K562 (cell line): ENCODE measurements around the gene MAP4K4. TPM values are rescaled to one million over a fixed set of nuclear protein-coding genes. Genes with fewer than 3 reads are reported as not detected.

Source experiments
- ATAC-seq: fragments of 200-7000 bp; cut with Tn5 transposase; 3 replicates; pipeline ENCODE4 v1.9.1; 2020; ENCODE audit warnings: moderate library complexity
- BruUV-seq: library from RNA; stranded (reverse); fragments of 400-500 nt; replicated peaks from 2 replicates; lab custom pipeline; 2021; lab: Mats Ljungman, UMichigan
- CTCF ChIA-PET: fragments of 300-600 bp; formaldehyde crosslinking; extraction: SDS; loops from one replicate; lab custom pipeline; 2021; ENCODE audit warnings: low intra/inter-chr PET ratio; lab: Yijun Ruan, JAX
- POLR2A ChIA-PET: fragments of 300-600, 350-650 bp; sonication (Branson Sonifier 250); formaldehyde crosslinking; extraction: SDS; loops from one replicate; lab custom pipeline; 2021; ENCODE audit warnings: antibody characterized with exemption, inconsistent platforms; lab: Yijun Ruan, JAX
- DNase-seq, 4 experiments: peaks; one replicate each; pipeline versions ENCODE4 v3.0.0 to v3.0.0-alpha.2; 2011 to 2018; ENCODE audit warnings: low spot score in 3 of 4, mixed read lengths in 3 of 4; ENCODE audit errors: extremely low read depth in 1 of 4
- FAIRE-seq: peaks from 2 replicates; lab custom pipeline; 2011; peaks lifted over from hg19 to GRCh38; lab: Jason Lieb, UNC
- H2AFZ ChIP-seq: 2 replicates; pipeline ENCODE4 v1.6.0; 2011; ENCODE audit warnings: low read depth, low read length, control low read depth, inconsistent platforms
- H3K27ac ChIP-seq: fragments of 200-600 bp; 3 replicates; pipeline ENCODE4 v1.8.0; 2011; ENCODE audit warnings: low read depth, mild to moderate bottlenecking, control low read depth, inconsistent platforms, low read length, moderate library complexity, mixed read lengths; ENCODE audit errors: extremely low read depth
- H3K27me3 ChIP-seq, 2 experiments: fragments of 300-600 bp in 1 of 2; 2 replicates in 1 of 2; 3 replicates in 1 of 2; pipeline versions ENCODE4 v1.6.0 to v1.8.0; 2011; ENCODE audit warnings: inconsistent platforms in 2 of 2, low read length in 2 of 2, mild to moderate bottlenecking in 1 of 2, mixed read lengths in 1 of 2, moderate library complexity in 1 of 2; ENCODE audit not compliant: control insufficient read depth in 2 of 2, insufficient read depth in 2 of 2
- H3K36me3 ChIP-seq: fragments of 300-600 bp; 3 replicates; pipeline ENCODE4 v1.8.0; 2011; ENCODE audit warnings: mild to moderate bottlenecking, low read length, inconsistent platforms; ENCODE audit not compliant: control insufficient read depth, insufficient read depth
- H3K4me1 ChIP-seq, 2 experiments: fragments of 200-600 bp in 1 of 2; replicated peaks in 1 of 2; 2 replicates in 1 of 2; 3 replicates in 1 of 2; pipeline versions ENCODE4 v1.5.1 to v1.8.0; 2011; ENCODE audit warnings: inconsistent platforms in 2 of 2, low read length in 2 of 2, mild to moderate bottlenecking in 1 of 2, mixed read lengths in 1 of 2, moderate library complexity in 1 of 2; ENCODE audit not compliant: control insufficient read depth in 2 of 2, insufficient read depth in 2 of 2
- H3K4me2 ChIP-seq: 2 replicates; pipeline ENCODE4 v1.6.1; 2011; ENCODE audit warnings: low read length, control low read depth, inconsistent platforms, mixed read lengths; ENCODE audit not compliant: insufficient read depth
- H3K4me3 ChIP-seq: fragments of 200-600 bp; sonication (generic), shearing (Covaris generic); 2 replicates; pipeline ENCODE4 v1.5.1; 2016; ENCODE audit warnings: control low read depth, inconsistent platforms
- H3K79me2 ChIP-seq: fragments of 200-600 bp; 3 replicates; pipeline ENCODE4 v1.8.0; 2011; ENCODE audit warnings: low read length, inconsistent platforms; ENCODE audit not compliant: control insufficient read depth, insufficient read depth
- H3K9ac ChIP-seq, 2 experiments: 2 replicates each; pipeline versions ENCODE4 v1.6.0 to v1.6.1; 2011; ENCODE audit warnings: low read depth in 2 of 2, low read length in 2 of 2, control low read depth in 1 of 2, inconsistent platforms in 1 of 2, mild to moderate bottlenecking in 1 of 2, mixed read lengths in 1 of 2; ENCODE audit not compliant: insufficient read depth in 1 of 2
- H3K9me1 ChIP-seq: one replicate; pipeline ENCODE4 v1.6.0; 2011; ENCODE audit warnings: inconsistent platforms, mild to moderate bottlenecking, low read length, moderate library complexity; ENCODE audit not compliant: control insufficient read depth, insufficient read depth
- H3K9me3 ChIP-seq: replicated peaks from 2 replicates; pipeline ENCODE4 v1.5.1; 2011; ENCODE audit warnings: low read depth, low read length, inconsistent platforms; ENCODE audit not compliant: control insufficient read depth, insufficient read depth
- H4K20me1 ChIP-seq: replicated peaks from 2 replicates; pipeline ENCODE4 v1.6.1; 2011; ENCODE audit warnings: low read length, inconsistent platforms, mixed read lengths; ENCODE audit not compliant: control insufficient read depth, insufficient read depth
- BACH1 ChIP-seq: fragments of 200-800 bp; sonication (Bioruptor generic); IDR thresholded peaks from 2 replicates; pipeline ENCODE4 v1.6.1; 2016; ENCODE audit warnings: missing genetic modification characterization, missing compliant biosample characterization
- CREB3L1 ChIP-seq: fragments of 450-650 bp; IDR thresholded peaks from 2 replicates; pipeline ENCODE4 v1.6.1; 2014; ENCODE audit warnings: low read depth, mild to moderate bottlenecking, moderate library complexity, borderline replicate concordance
- HMGXB4 ChIP-seq: sonication (generic); formaldehyde crosslinking; IDR thresholded peaks from 2 replicates; pipeline ENCODE4 v1.8.1; 2023; ENCODE audit warnings: mild to moderate bottlenecking, missing genetic modification reagents
- IRF2 ChIP-seq: sonication (generic); formaldehyde crosslinking; IDR thresholded peaks from 2 replicates; pipeline ENCODE4 v1.8.1; 2022; ENCODE audit warnings: mild to moderate bottlenecking, missing genetic modification reagents
- KAT8 ChIP-seq: fragments of 450-650 bp; IDR thresholded peaks from 2 replicates; pipeline ENCODE4 v1.6.1; 2016; ENCODE audit warnings: low read depth, mild to moderate bottlenecking
- MIER1 ChIP-seq: fragments of 450-650 bp; IDR thresholded peaks from 2 replicates; pipeline ENCODE4 v1.6.1; 2016; ENCODE audit warnings: antibody characterized with exemption, mild to moderate bottlenecking, low read depth
- MNT ChIP-seq, 2 experiments: fragments of 450-650 bp; conservative IDR thresholded peaks; 2 replicates each; pipeline ENCODE4 v1.6.1; 2017; ENCODE audit warnings: mild to moderate bottlenecking in 2 of 2, moderate library complexity in 2 of 2
- MTA2 ChIP-seq: fragments of 450-650 bp; IDR thresholded peaks from 2 replicates; pipeline ENCODE4 v1.6.1; 2016; ENCODE audit warnings: low read depth
- NEUROD1 ChIP-seq: fragments of 150-350 bp; IDR thresholded peaks from 2 replicates; pipeline ENCODE4 v1.6.1; 2014; ENCODE audit warnings: borderline replicate concordance, low read length, low read depth; ENCODE audit not compliant: partially characterized antibody
- NR0B1 ChIP-seq: fragments of 450-650 bp; IDR thresholded peaks from one replicate; pipeline ENCODE4 v1.6.1; 2018; ENCODE audit warnings: mild to moderate bottlenecking, moderate library complexity; ENCODE audit not compliant: partially characterized antibody
- RB1 ChIP-seq: fragments of 450-650 bp; IDR thresholded peaks from 2 replicates; pipeline ENCODE4 v1.6.1; 2017; ENCODE audit warnings: low read depth, mild to moderate bottlenecking
- SNAPC5 ChIP-seq: fragments of 250-450 bp; sonication (Bioruptor Pico); IDR thresholded peaks from 2 replicates; pipeline ENCODE4 v1.8.0; 2021; ENCODE audit warnings: moderate library complexity, mild to moderate bottlenecking, inconsistent platforms
- XRCC4 ChIP-seq: IDR thresholded peaks from one replicate; pipeline ENCODE4 v1.6.1; 2011; ENCODE audit not compliant: insufficient read depth, insufficient read length; ENCODE audit errors: extremely low read depth
- ZNF57 ChIP-seq: fragments of 450-650 bp; formaldehyde crosslinking; IDR thresholded peaks from 2 replicates; pipeline ENCODE4 v1.4.0; 2020; ENCODE audit warnings: mild to moderate bottlenecking, moderate library complexity
- WGBS: fragments of 100-300 bp; shearing (Covaris generic); methylation state at CpG from one replicate; pipeline ENCODE4 v1.1.6; 2016; ENCODE audit warnings: low coverage, mixed read lengths; ENCODE audit not compliant: insufficient coverage; ENCODE audit errors: missing lambda C conversion rate; 5-methylcytosine and 5-hydroxymethylcytosine counted together
- in situ Hi-C: fragments of 300-500 bp; cut with MboI; formaldehyde crosslinking; loops from 4 replicates; pipeline ENCODE4 v1.15.0; 2018; ENCODE audit warnings: inconsistent platforms, mixed read lengths
- intact Hi-C: fragments of 100-400 bp; cut with micrococcal nuclease; formaldehyde crosslinking; loops from 2 replicates; pipeline ENCODE4 v1.14.2; 2022
- polyA plus RNA-seq, 8 experiments: library from polyadenylated mRNA; depleted of rRNA in 4 of 8; stranded (reverse) in 5 of 8; unstranded in 3 of 8; fragments of >200 nt; fragmentation: Nextera tagmentation in 2 of 8; fragmentation: Illumina TruSeq in 1 of 8; extraction: Ambion mirVana in 2 of 8; extraction: Trizol in 1 of 8; gene quantifications; 2 replicates each; pipeline versions ENCODE4 v1.2.1 to v1.2.3, GENCODE V29; 2011 to 2014; ENCODE audit warnings: inconsistent platforms in 1 of 8, missing spikeins in 1 of 8
- total RNA-seq, 7 experiments: library from RNA; depleted of rRNA in 6 of 7; stranded (reverse); fragments of >200 nt in 6 of 7; fragmentation: Illumina TruSeq in 2 of 7; extraction: Trizol in 2 of 7; gene quantifications; 2 replicates each; pipeline versions ENCODE4 v1.2.1 to v1.2.3, GENCODE V29; 2011 to 2021; ENCODE audit warnings: low replicate concordance in 1 of 7
- TF ChIP-seq, protein P1 (sequence below): fragments of 450-650 bp; formaldehyde crosslinking; IDR thresholded peaks from 2 replicates; pipeline ENCODE4 v1.4.0; 2020; ENCODE audit warnings: mild to moderate bottlenecking, mixed read lengths

MAP4K4 gene
- total and polyA plus RNA-seq, 9 of the 15 experiments (the other 6 are each of a cell fraction or from before 2014, with no cell fraction given), result 7.6 to 76.4 (median 50.6) TPM

GRCh38 chr2:101718479-101718878 lies 21.0 kb downstream of the MAP4K4 start:
- Histone ChIP-seq H3K4me1 (peaks cover 3 to 4% of the 10 kb centered on the region in 2 experiments; a peak in 2 of 5 replicates), H3K4me3 (no peak overlapping the region), H4K20me1 (peaks cover 8% of the 10 kb centered on the region; the same call in 1 of the 2 replicates), H3K27me3 (no peaks in the 10 kb centered on the region), H3K27ac (no peak overlapping the region), H3K79me2 (peaks cover 75% of the 10 kb centered on the region), H2AFZ (no peak overlapping the region), H3K9me1 (no peaks in the 10 kb centered on the region), H3K9ac (no peak overlapping the region), H3K4me2 (no peak overlapping the region), H3K9me3 (no peaks in the 10 kb centered on the region), H3K36me3 (no peaks in the 10 kb centered on the region)
- DNase-seq (no peak), ATAC-seq (no peak), FAIRE-seq (no peak)
- CTCF ChIA-PET, result no interaction called here
- intact Hi-C loops (no loop called here), in situ Hi-C loops (no loop called here)
- WGBS, result 75% methylated on average over 1 of the region's 1 CpG
- no TSS peak for BruUV-seq
- POLR2A ChIA-PET, result interaction anchor here (1.0 to 2.6 kb wide), 2 partner anchors 19 to 21 kb away, joined by 3 to 11 read pairs; no protein-coding TSS in a partner anchor
- TF ChIP-seq HMGXB4 (CRISPR knock-in tag) (no peak), BACH1 (tag) (no peak), KAT8 (no peak), SNAPC5 (CRISPR knock-in tag) (no peak), XRCC4 (no peak), MNT (conservative IDR thresholded peaks at IDR 0.05) (no peak), MIER1 (no peak), NR0B1 (no peak), IRF2 (CRISPR knock-in tag) (no peak), CREB3L1 (no peak), MTA2 (no peak), RB1 (no peak), NEUROD1 (no peak), ZNF57 (CRISPR knock-in tag) (no peak)
- TF ChIP-seq, protein P1, sequence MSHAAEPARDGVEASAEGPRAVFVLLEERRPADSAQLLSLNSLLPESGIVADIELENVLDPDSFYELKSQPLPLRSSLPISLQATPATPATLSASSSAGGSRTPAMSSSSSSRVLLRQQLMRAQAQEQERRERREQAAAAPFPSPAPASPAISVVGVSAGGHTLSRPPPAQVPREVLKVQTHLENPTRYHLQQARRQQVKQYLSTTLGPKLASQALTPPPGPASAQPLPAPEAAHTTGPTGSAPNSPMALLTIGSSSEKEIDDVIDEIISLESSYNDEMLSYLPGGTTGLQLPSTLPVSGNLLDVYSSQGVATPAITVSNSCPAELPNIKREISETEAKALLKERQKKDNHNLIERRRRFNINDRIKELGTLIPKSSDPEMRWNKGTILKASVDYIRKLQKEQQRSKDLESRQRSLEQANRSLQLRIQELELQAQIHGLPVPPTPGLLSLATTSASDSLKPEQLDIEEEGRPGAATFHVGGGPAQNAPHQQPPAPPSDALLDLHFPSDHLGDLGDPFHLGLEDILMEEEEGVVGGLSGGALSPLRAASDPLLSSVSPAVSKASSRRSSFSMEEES, result no peak
